GM18909 (cell line): ENCODE measurements around the gene RSPO3.
A peak's percentile ranks its signal among the peaks of the same experiment; 100 is the strongest.

ENCODE experiments used
- ATAC-seq: cut with Tn5 transposase; IDR thresholded peaks from one replicate; pipeline ENCODE4 v1.9.1; 2021; ENCODE audit warnings: mild to moderate bottlenecking; ENCODE audit not compliant: unreplicated experiment, poor library complexity

Gene RSPO3

GRCh38 chr6:127107916-127108315 is 10.6 kb upstream of the RSPO3 start:
- no peak for ATAC-seq

GRCh38 chr6:127110712-127111111 is 7.8 kb upstream of the RSPO3 start:
- ATAC-seq = no peak

GRCh38 chr6:127111526-127111925 is 6.9 kb upstream of the RSPO3 start:
- no peak for ATAC-seq

- no peak for ATAC-seq
Observed at GRCh38 chr6:127114214-127114760, 4.2 kb upstream of the RSPO3 start.

- no peak for ATAC-seq
Observed at GRCh38 chr6:127115084-127115655, 3.3 kb upstream of the RSPO3 start.

- no peak for ATAC-seq
Observed at GRCh38 chr6:127115746-127116145, 2.7 kb upstream of the RSPO3 start.

- ATAC-seq = no peak
Observed at GRCh38 chr6:127117979-127118297, 533 bp upstream of the RSPO3 start.

GRCh38 chr6:127119102-127120022 is 891 bp downstream of the RSPO3 start:
- ATAC-seq = peak; percentile 52

- peak; percentile 5 for ATAC-seq
Observed at GRCh38 chr6:127120023-127120786, 1.7 kb downstream of the RSPO3 start.

- ATAC-seq = peak; percentile 87
Observed at GRCh38 chr6:127120787-127121636, 2.5 kb downstream of the RSPO3 start.

- no peak for ATAC-seq
Observed at GRCh38 chr6:127121637-127121960, 3.1 kb downstream of the RSPO3 start.

GRCh38 chr6:127124172-127124571 is 5.7 kb downstream of the RSPO3 start:
- no peak for ATAC-seq

- ATAC-seq = no peak
Observed at GRCh38 chr6:127124680-127125079, 6.2 kb downstream of the RSPO3 start.

GRCh38 chr6:127128066-127128465 is 9.6 kb downstream of the RSPO3 start:
- ATAC-seq = no peak

GRCh38 chr6:127129251-127129650 is 10.8 kb downstream of the RSPO3 start:
- no peak for ATAC-seq

GRCh38 chr6:127131275-127131674 is 12.8 kb downstream of the RSPO3 start:
- no peak for ATAC-seq

- no peak for ATAC-seq
Observed at GRCh38 chr6:127131772-127132376, 13.4 kb downstream of the RSPO3 start.

- no peak for ATAC-seq
Observed at GRCh38 chr6:127134136-127134535, 15.7 kb downstream of the RSPO3 start.

- no peak for ATAC-seq
Observed at GRCh38 chr6:127136786-127137185, 18.3 kb downstream of the RSPO3 start.

GRCh38 chr6:127146932-127147331 is 28.5 kb downstream of the RSPO3 start:
- no peak for ATAC-seq
